WI38 (cell line): ENCODE results near the gene ASTN1.

Experiments
- H3K4me3 ChIP-seq: 2 replicates; pipeline ENCODE4 v1.5.1; 2011; ENCODE audit warnings: low read depth, mild to moderate bottlenecking, control low read depth, low read length
- CTCF ChIP-seq: IDR thresholded peaks from 2 replicates; pipeline ENCODE4 v1.5.1; 2012; ENCODE audit warnings: low read depth, mild to moderate bottlenecking, control low read depth, low read length

Gene ASTN1

GRCh38 chr1:177021687-177022086, 142.8 kb downstream of the ASTN1 start:
- no peak for TF ChIP-seq CTCF
- no peak overlapping the region for H3K4me3 ChIP-seq

GRCh38 chr1:177020851-177021589, 143.5 kb downstream of the ASTN1 start:
- TF ChIP-seq CTCF, result no peak
- H3K4me3 ChIP-seq, result no peak overlapping the region

- H3K4me3 ChIP-seq, result no peak overlapping the region
- TF ChIP-seq CTCF, result no peak
Measured at GRCh38 chr1:177017287-177017852, 147.1 kb downstream of the ASTN1 start.

- H3K4me3 ChIP-seq, result no peak overlapping the region
- TF ChIP-seq CTCF, result no peak
Measured at GRCh38 chr1:177014325-177014724, 150.2 kb downstream of the ASTN1 start.

GRCh38 chr1:177012342-177012925, 152.1 kb downstream of the ASTN1 start:
- no peak overlapping the region for H3K4me3 ChIP-seq
- no peak for TF ChIP-seq CTCF

GRCh38 chr1:177011508-177011907, 153.0 kb downstream of the ASTN1 start:
- no peak for TF ChIP-seq CTCF
- H3K4me3 ChIP-seq, result no peak overlapping the region

GRCh38 chr1:177010211-177010825, 154.2 kb downstream of the ASTN1 start:
- TF ChIP-seq CTCF, result no peak
- H3K4me3 ChIP-seq, result no peak overlapping the region
